GM18868 (cell line): ENCODE data around the gene MYO18A.
"Not testable (repeated sequence)": the region's sequence is repeated elsewhere in the genome, so short reads cannot be mapped to it uniquely, and the experiment has no call there.

ENCODE experiments used
- ATAC-seq: cut with Tn5 transposase; IDR thresholded peaks from one replicate; pipeline ENCODE4 v1.9.1; 2021; ENCODE audit warnings: mild to moderate bottlenecking, moderate library complexity; ENCODE audit not compliant: unreplicated experiment

MYO18A gene

GRCh38 chr17:29180034-29180787 lies at the start of gene MYO18A:
Gene MYO18A (minus strand): TSS chr17:29180398. CDS start chr17:29166940, 13,458 bp downstream.
- peak; percentile 86 for ATAC-seq

- no peak for ATAC-seq
Measured at GRCh38 chr17:29225396-29225795, 45.2 kb upstream of the MYO18A start.

GRCh38 chr17:29221338-29221737 lies 41.1 kb upstream of the MYO18A start:
- ATAC-seq = not testable (repeated sequence)

GRCh38 chr17:29219378-29220047 lies 39.3 kb upstream of the MYO18A start:
- no peak for ATAC-seq

GRCh38 chr17:29216856-29217255 lies 36.7 kb upstream of the MYO18A start:
- no peak for ATAC-seq

GRCh38 chr17:29216181-29216580 lies 36.0 kb upstream of the MYO18A start:
- no peak for ATAC-seq

- ATAC-seq = no peak
Measured at GRCh38 chr17:29215717-29216116, 35.5 kb upstream of the MYO18A start.

- no peak for ATAC-seq
Measured at GRCh38 chr17:29215174-29215573, 35.0 kb upstream of the MYO18A start.

GRCh38 chr17:29214215-29215146 lies 34.3 kb upstream of the MYO18A start:
- no peak for ATAC-seq

- ATAC-seq = no peak
Measured at GRCh38 chr17:29212681-29213121, 32.5 kb upstream of the MYO18A start.

GRCh38 chr17:29212094-29212631 lies 32.0 kb upstream of the MYO18A start:
- ATAC-seq = no peak

GRCh38 chr17:29210879-29211278 lies 30.7 kb upstream of the MYO18A start:
- no peak for ATAC-seq

- ATAC-seq = no peak
Measured at GRCh38 chr17:29209073-29209472, 28.9 kb upstream of the MYO18A start.

- ATAC-seq = no peak
Measured at GRCh38 chr17:29207975-29208374, 27.8 kb upstream of the MYO18A start.

- no peak for ATAC-seq
Measured at GRCh38 chr17:29205047-29205446, 24.8 kb upstream of the MYO18A start.

- not testable (repeated sequence) for ATAC-seq
Measured at GRCh38 chr17:29204068-29204804, 24.0 kb upstream of the MYO18A start.

GRCh38 chr17:29197516-29198272 lies 17.5 kb upstream of the MYO18A start:
- ATAC-seq = no peak

- no peak for ATAC-seq
Measured at GRCh38 chr17:29196769-29197515, 16.7 kb upstream of the MYO18A start.
